HG03558 (cell line): Measurements from ENCODE around the gene IL1RL2.

ENCODE experiments used
- ATAC-seq: cut with Tn5 transposase; IDR thresholded peaks from one replicate; pipeline ENCODE4 v1.9.1; 2021; ENCODE audit warnings: moderate number of reproducible peaks; ENCODE audit not compliant: unreplicated experiment; ENCODE audit errors: extremely low read depth

Gene IL1RL2

DNA sequence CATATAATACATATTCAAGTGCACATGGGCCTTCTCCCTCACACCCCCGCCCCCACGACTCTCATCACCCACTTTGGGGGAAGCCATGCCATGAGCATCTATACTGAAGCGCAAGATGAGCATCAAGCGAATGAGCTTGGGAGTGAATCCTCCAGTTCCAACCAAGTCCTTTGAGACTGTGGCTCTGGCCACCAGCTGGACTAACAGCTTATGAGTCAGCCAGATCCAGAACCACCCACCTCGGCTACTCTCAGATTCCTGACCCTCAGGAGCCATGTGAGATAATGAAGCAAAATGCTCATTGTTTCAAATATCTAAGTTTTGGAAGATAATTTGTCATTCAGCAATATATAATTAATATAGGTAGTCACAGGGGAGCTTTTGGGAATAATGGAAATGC is 102.3 kb downstream of the IL1RL2 start:
- ATAC-seq = no peak
